ENCODE results near the gene PRODH2.
A peak's percentile ranks its signal among the peaks of the same experiment; 100 is the strongest.
"Not testable (repeated sequence)": the region's sequence is repeated elsewhere in the genome, so short reads cannot be mapped to it uniquely, and the experiment has no call there.

The PRODH2 gene

GRCh38 chr19:35845215-35846037 is 32.8 kb upstream of the PRODH2 start:
- peaks cover 0 to 16% (median 0%) of the 10 kb centered on the region in 11 experiments; a peak in 5 of 22 replicates for H4K20me1 ChIP-seq
- peaks cover 0 to 27% (median 12%) of the 10 kb centered on the region in 11 experiments; a peak in 12 of 22 replicates for H3K9me3 ChIP-seq (replicated peaks in 1 of 11)
- peak in 1 of 11 experiments; percentile 65; a peak in 1 of 22 replicates for TF ChIP-seq Cebpa-rat (IDR thresholded peaks at IDR 0.05)
- H3K27ac ChIP-seq: no peak overlapping the region
- no peak overlapping the region for H3K4me3 ChIP-seq
- no peaks in the 10 kb centered on the region for H3K4me1 ChIP-seq
- no peaks in the 10 kb centered on the region for H3K36me3 ChIP-seq
- peaks cover 57 to 89% (median 79%) of the 10 kb centered on the region in 11 experiments for H3K27me3 ChIP-seq
- H3K9ac ChIP-seq: no peak overlapping the region
- no peak overlapping the region for H3K4me2 ChIP-seq

- no peak overlapping the region for H3K9ac ChIP-seq
- peaks cover 0 to 16% (median 0%) of the 10 kb centered on the region in 11 experiments; a peak in 4 of 22 replicates for H4K20me1 ChIP-seq
- peaks cover 0 to 27% (median 12%) of the 10 kb centered on the region in 11 experiments; a peak in 12 of 22 replicates for H3K9me3 ChIP-seq (replicated peaks in 1 of 11)
- H3K27me3 ChIP-seq: peaks cover 57 to 84% (median 78%) of the 10 kb centered on the region in 11 experiments
- H3K36me3 ChIP-seq: no peaks in the 10 kb centered on the region
- H3K27ac ChIP-seq: no peak overlapping the region
- H3K4me3 ChIP-seq: no peak overlapping the region
- no peaks in the 10 kb centered on the region for H3K4me1 ChIP-seq
- 0 out of 22 replicates have a peak, but pooled peaks of 2 of the 11 experiments have one; percentile 8 to 16 for TF ChIP-seq Cebpa-rat (IDR thresholded peaks at IDR 0.05)
- H3K4me2 ChIP-seq: no peak overlapping the region
Measured at GRCh38 chr19:35844482-35845214, 32.0 kb upstream of the PRODH2 start.

- Histone ChIP-seq H3K27ac (no peak overlapping the region), H3K9me3 (replicated peaks in 1 of 11) (peaks cover 6 to 34% (median 19%) of the 10 kb centered on the region in 11 experiments; a peak in 21 of 22 replicates), H3K9ac (no peak overlapping the region), H3K4me2 (no peak overlapping the region), H3K4me3 (no peak overlapping the region), H3K4me1 (no peaks in the 10 kb centered on the region), H4K20me1 (peaks cover 0 to 8% (median 0%) of the 10 kb centered on the region in 11 experiments; a peak in 4 of 22 replicates), H3K27me3 (peaks cover 57 to 76% (median 72%) of the 10 kb centered on the region in 11 experiments), H3K36me3 (no peaks in the 10 kb centered on the region)
- TF ChIP-seq Cebpa-rat (IDR thresholded peaks at IDR 0.05): no peak
Measured at GRCh38 chr19:35843676-35844481, 31.2 kb upstream of the PRODH2 start.

DNA sequence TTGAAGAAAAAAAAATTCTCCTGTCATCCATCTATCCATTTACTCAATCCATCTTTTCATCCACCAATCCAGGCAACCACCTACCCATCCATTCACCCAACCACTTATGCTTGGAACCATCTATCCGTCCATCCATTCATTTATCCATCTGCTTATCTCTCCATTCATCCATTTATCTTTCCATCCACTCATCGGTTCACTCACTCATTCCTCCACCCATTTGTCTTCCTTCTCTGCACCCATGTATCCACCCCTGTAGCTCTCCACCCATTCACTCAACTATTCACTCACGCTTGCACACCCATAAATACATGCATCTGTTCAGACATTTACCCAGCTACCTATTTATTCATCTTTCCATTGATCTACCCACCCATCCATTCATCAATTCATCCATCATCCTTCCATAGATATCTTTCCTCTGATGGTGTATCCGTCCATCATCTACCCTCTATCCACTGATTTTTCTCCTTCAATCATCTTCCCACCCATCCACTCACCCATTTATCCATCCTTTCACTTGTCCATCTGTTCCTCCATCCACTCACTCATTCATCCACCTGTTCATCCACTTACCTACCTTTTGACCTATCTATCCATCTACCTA is 30.1 kb upstream of the PRODH2 start:
- H4K20me1 ChIP-seq: peaks cover 0 to 5% (median 0%) of the 10 kb centered on the region in 11 experiments; a peak in 1 of 22 replicates
- H3K4me3 ChIP-seq: no peak overlapping the region
- no peak for TF ChIP-seq Cebpa-rat (IDR thresholded peaks at IDR 0.05)
- H3K4me1 ChIP-seq: no peaks in the 10 kb centered on the region
- no peak overlapping the region for H3K27ac ChIP-seq
- no peaks in the 10 kb centered on the region for H3K36me3 ChIP-seq
- H3K27me3 ChIP-seq: peaks cover 49 to 65% (median 61%) of the 10 kb centered on the region in 11 experiments
- H3K4me2 ChIP-seq: no peak overlapping the region
- no peak overlapping the region for H3K9ac ChIP-seq
- H3K9me3 ChIP-seq (replicated peaks in 1 of 11): peaks cover 12 to 45% (median 29%) of the 10 kb centered on the region in 11 experiments; a peak in 21 of 22 replicates

- Histone ChIP-seq H3K27ac (no peak overlapping the region), H3K36me3 (no peaks in the 10 kb centered on the region), H3K9ac (no peak overlapping the region), H3K4me1 (no peaks in the 10 kb centered on the region), H3K27me3 (peaks cover 43 to 59% (median 54%) of the 10 kb centered on the region in 11 experiments), H3K4me2 (no peak overlapping the region), H4K20me1 (peaks cover 0 to 5% (median 0%) of the 10 kb centered on the region in 11 experiments; a peak in 1 of 22 replicates), H3K9me3 (replicated peaks in 1 of 11) (peaks cover 12 to 45% (median 30%) of the 10 kb centered on the region in 11 experiments; a peak in 21 of 22 replicates), H3K4me3 (no peak overlapping the region)
- no peak for TF ChIP-seq Cebpa-rat (IDR thresholded peaks at IDR 0.05)
Measured at GRCh38 chr19:35841961-35842595, 29.4 kb upstream of the PRODH2 start.

- H3K27ac ChIP-seq, H3K36me3 ChIP-seq, H3K4me1 ChIP-seq, H4K20me1 ChIP-seq, H3K9ac ChIP-seq, H3K4me3 ChIP-seq, H3K4me2 ChIP-seq: not testable (repeated sequence)
- Histone ChIP-seq H3K27me3 (peaks cover 10 to 41% (median 29%) of the 10 kb centered on the region in 11 experiments; a peak in 19 of 22 replicates), H3K9me3 (replicated peaks in 1 of 11) (peaks cover 12 to 20% (median 17%) of the 10 kb centered on the region in 11 experiments; a peak in 21 of 22 replicates)
Measured at GRCh38 chr19:35836096-35836495, 23.5 kb upstream of the PRODH2 start.

DNA sequence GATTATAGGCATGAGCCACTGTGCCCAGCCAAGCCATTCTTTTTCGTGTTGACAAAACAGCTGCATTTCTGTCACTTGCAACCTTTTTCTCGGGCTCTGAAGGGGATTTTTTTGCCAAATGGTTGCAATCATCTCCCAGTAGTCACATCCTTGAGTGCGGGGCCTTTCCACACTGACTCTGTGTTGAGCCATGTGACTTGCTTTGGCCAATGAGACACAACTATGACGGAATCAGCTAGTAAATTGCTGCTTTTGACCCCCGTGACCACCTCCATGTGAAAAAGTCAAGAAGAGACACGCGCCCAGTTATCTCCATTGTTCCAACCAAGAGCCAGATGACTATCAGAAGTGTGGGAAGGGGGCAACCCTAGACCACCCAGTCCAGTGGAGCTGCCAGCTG is 21.3 kb upstream of the PRODH2 start:
- Histone ChIP-seq H3K27ac (no peak overlapping the region), H3K4me1 (peaks cover 0 to 8% (median 0%) of the 10 kb centered on the region in 10 experiments; a peak in 2 of 20 replicates), H3K9ac (no peak overlapping the region), H4K20me1 (peaks cover 0 to 7% (median 0%) of the 10 kb centered on the region in 11 experiments; a peak in 2 of 22 replicates), H3K4me3 (no peak overlapping the region), H3K4me2 (no peak overlapping the region), H3K36me3 (no peaks in the 10 kb centered on the region), H3K9me3 (replicated peaks in 1 of 11) (peaks cover 6 to 13% (median 10%) of the 10 kb centered on the region in 11 experiments; a peak in 21 of 22 replicates), H3K27me3 (peaks cover 24 to 61% (median 48%) of the 10 kb centered on the region in 11 experiments; a peak in 19 of 22 replicates)
- TF ChIP-seq Cebpa-rat (IDR thresholded peaks at IDR 0.05): no peak
